Esophagus (tissue), 2 donors: ENCODE measurements around the gene PRUNE2. TPM values are rescaled to one million over a fixed set of nuclear protein-coding genes. Genes with fewer than 3 reads are reported as not detected.

ENCODE experiments used
- H3K27ac ChIP-seq, 2 donors: one replicate each; pipeline ENCODE4 v1.5.1; 2013; ENCODE audit warnings: low read depth in 2 of 2, mild to moderate bottlenecking in 2 of 2, inconsistent platforms in 1 of 2, low read length in 1 of 2, moderate library complexity in 1 of 2
- H3K27me3 ChIP-seq, 2 donors: one replicate each; pipeline ENCODE4 v1.6.1; 2013; ENCODE audit warnings: low read length in 2 of 2, control low read depth in 1 of 2, mild to moderate bottlenecking in 1 of 2; ENCODE audit not compliant: insufficient read depth in 2 of 2, control insufficient read depth in 1 of 2
- H3K36me3 ChIP-seq, 2 donors: one replicate each; pipeline ENCODE4 v1.6.1; 2013; ENCODE audit warnings: low read length in 1 of 2; ENCODE audit not compliant: control insufficient read depth in 2 of 2, insufficient read depth in 2 of 2
- H3K4me1 ChIP-seq, 2 donors: one replicate each; pipeline ENCODE4 v1.6.1; 2013; ENCODE audit warnings: low read length in 1 of 2; ENCODE audit not compliant: control insufficient read depth in 2 of 2, insufficient read depth in 2 of 2
- H3K4me3 ChIP-seq, 2 donors: one replicate each; pipeline ENCODE4 v1.5.1; 2013; ENCODE audit warnings: low read length in 2 of 2, mild to moderate bottlenecking in 2 of 2, low read depth in 1 of 2, moderate library complexity in 1 of 2
- H3K9me3 ChIP-seq, 2 donors: one replicate each; pipeline ENCODE4 v1.6.1; 2013; ENCODE audit warnings: mild to moderate bottlenecking in 2 of 2, low read depth in 1 of 2, low read length in 1 of 2, moderate library complexity in 1 of 2; ENCODE audit not compliant: control insufficient read depth in 2 of 2, insufficient read depth in 1 of 2
- WGBS, 2 donors: extraction: QIAGEN DNeasy Blood & Tissue Kit; methylation state at CpG; one replicate each; pipeline ENCODE4 v1.1.7; 2013; 5-methylcytosine and 5-hydroxymethylcytosine counted together
- polyA plus RNA-seq, 2 donors: library from polyadenylated mRNA; stranded (reverse); fragments of 200-250 nt; gene quantifications; one replicate each; pipeline ENCODE4 v1.2.3, GENCODE V29; 2013
- donor health status: healthy with polysubstance abuse.
- donor health status: Bipolar disorder and iron deficiency.

The PRUNE2 gene
- polyA plus RNA-seq, 2 donors = 8.1 to 40.7 TPM

- H3K4me1 ChIP-seq = no peaks in the 10 kb centered on the region
- no peak overlapping the region for H3K4me3 ChIP-seq
- H3K36me3 ChIP-seq = no peaks in the 10 kb centered on the region
- WGBS, 2 donors = 47 to 49% methylated on average over 3 of the region's 3 CpGs
- no peaks in the 10 kb centered on the region for H3K9me3 ChIP-seq
- no peak overlapping the region for H3K27ac ChIP-seq
- no peaks in the 10 kb centered on the region for H3K27me3 ChIP-seq
Measured at GRCh38 chr9:76737154-76737902, 168.6 kb downstream of the PRUNE2 start.

- Histone ChIP-seq H3K27ac (no peak overlapping the region), H3K9me3 (no peaks in the 10 kb centered on the region), H3K36me3 (no peaks in the 10 kb centered on the region), H3K4me1 (no peaks in the 10 kb centered on the region), H3K27me3 (no peaks in the 10 kb centered on the region), H3K4me3 (no peak overlapping the region)
- WGBS, 2 donors = 87% methylated on average over 3 of the region's 3 CpGs
Measured at GRCh38 chr9:76734716-76735115, 171.2 kb downstream of the PRUNE2 start.

DNA sequence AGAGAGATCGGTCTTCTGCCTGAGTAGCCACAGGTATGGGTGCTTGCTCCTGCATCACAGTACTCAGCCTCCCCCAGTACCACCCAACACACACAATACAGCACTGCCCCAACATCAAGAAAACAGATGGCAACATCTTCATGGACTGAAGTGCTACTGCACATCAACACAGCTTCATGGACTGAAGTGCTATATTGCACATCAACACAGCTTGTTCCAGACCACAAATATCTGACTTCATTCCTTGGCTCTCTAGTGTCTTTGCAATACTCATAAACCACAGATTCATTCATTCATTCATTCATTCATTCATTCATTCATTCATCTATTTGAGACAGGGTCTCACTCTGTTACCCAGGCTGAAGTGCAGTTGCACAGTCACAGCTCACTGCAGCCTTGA lies 172.8 kb downstream of the PRUNE2 start:
- no peaks in the 10 kb centered on the region for H3K27me3 ChIP-seq
- H3K4me1 ChIP-seq = no peaks in the 10 kb centered on the region
- H3K9me3 ChIP-seq = no peaks in the 10 kb centered on the region
- no peaks in the 10 kb centered on the region for H3K36me3 ChIP-seq
- H3K4me3 ChIP-seq = no peak overlapping the region
- H3K27ac ChIP-seq = no peak overlapping the region
- WGBS, 2 donors = 95 to 100% methylated on average over 1 of the region's 1 CpG

DNA sequence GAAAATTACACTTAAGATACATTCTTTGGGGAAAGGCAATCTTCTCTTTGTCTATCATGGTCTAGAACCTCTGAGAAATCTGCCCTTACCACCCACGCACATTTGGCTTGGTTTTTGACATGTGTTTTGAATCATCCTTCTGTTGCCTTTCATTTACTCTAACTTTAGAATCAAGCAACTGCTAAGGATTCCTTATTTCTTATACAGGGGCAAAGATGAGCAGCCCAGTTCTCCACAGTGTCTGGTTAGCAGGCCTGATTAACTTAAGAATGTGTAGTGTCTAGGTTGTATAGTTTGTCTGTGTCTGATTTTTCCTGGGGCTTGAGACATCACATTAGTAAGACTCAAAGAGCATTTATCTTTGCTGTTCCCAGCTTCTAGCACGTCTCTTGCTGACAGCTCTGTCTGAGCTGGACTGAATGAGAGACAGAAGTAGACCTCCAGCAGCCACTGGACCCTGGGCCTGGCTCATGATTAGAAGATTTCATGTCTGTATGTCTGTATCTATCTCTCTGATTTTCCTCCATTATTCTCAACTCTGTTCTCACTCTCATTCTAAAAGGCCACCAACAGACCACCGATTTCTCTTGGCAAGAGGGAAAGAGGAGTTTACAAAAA lies 173.5 kb downstream of the PRUNE2 start:
- H3K9me3 ChIP-seq = no peaks in the 10 kb centered on the region
- no peak overlapping the region for H3K4me3 ChIP-seq
- H3K27me3 ChIP-seq = no peaks in the 10 kb centered on the region
- WGBS, 2 donors = 56 to 65% methylated on average over 3 of the region's 3 CpGs
- H3K4me1 ChIP-seq = no peaks in the 10 kb centered on the region
- H3K27ac ChIP-seq = no peak overlapping the region
- no peaks in the 10 kb centered on the region for H3K36me3 ChIP-seq

GRCh38 chr9:76730801-76731200 lies 175.1 kb downstream of the PRUNE2 start:
- H3K27me3 ChIP-seq = no peaks in the 10 kb centered on the region
- H3K9me3 ChIP-seq = no peaks in the 10 kb centered on the region
- no peaks in the 10 kb centered on the region for H3K4me1 ChIP-seq
- no peak overlapping the region for H3K4me3 ChIP-seq
- 95 to 96% methylated on average over 6 of the region's 6 CpGs for WGBS, 2 donors
- H3K36me3 ChIP-seq = no peaks in the 10 kb centered on the region
- no peak overlapping the region for H3K27ac ChIP-seq

DNA sequence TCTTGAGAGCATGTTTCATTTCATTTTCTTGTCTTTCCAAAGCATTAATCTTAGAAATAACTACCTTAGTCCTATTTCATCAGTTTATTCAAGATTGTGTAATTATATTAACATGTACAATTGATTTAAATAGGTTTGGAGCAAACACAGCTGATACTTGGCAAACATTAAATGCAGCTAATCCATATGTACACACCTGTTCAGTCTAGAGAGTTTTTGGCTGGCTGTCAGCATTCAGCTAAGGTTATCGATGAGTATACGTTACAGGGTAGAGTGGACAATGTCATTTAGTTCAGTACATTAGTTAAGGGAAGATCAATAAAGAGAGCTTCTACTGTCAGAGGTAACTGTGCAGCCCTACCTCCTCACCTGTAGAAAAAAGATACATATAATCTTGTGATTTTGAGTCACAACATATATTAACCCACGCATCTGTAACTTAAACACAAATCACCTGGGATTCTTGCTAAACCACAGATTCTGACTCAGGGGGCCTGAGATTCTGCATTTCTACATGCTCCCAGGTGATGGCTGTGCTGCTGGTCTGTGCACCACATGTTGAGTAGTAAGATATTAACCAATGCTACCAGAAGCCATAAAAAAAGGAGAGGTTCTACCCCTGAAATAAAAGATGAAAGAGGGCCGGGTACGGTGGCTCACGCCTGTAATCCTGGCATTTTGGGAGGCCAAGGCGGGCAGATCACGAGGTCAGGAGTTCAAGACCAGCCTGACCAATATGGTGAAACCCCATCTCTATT lies 175.8 kb downstream of the PRUNE2 start:
- Histone ChIP-seq H3K9me3 (no peaks in the 10 kb centered on the region), H3K4me1 (no peaks in the 10 kb centered on the region), H3K4me3 (no peak overlapping the region), H3K27ac (no peak overlapping the region), H3K27me3 (no peaks in the 10 kb centered on the region), H3K36me3 (no peaks in the 10 kb centered on the region)
- 72 to 73% methylated on average over 8 of the region's 8 CpGs for WGBS, 2 donors

DNA sequence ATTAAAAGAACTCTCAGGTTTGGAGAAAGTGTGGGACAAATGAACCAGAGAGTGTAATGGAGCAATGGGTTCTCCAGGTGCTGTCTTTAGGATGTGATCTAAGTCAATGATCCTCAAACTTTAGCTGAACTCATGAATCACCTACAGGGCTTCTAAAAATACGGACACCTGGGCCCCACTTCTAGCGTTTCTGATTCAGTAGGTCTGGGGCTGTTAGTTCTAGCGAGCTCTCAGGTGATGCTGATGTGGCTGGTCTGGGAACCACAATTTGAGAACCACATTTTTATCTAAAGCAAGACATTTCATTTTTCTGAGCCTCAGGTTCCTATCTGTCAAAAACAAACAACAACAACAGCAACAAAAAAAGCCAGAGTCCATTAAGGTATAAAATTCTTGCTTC lies 176.8 kb downstream of the PRUNE2 start:
- Histone ChIP-seq H3K4me3 (no peak overlapping the region), H3K27ac (no peak overlapping the region), H3K4me1 (no peaks in the 10 kb centered on the region), H3K27me3 (no peaks in the 10 kb centered on the region), H3K36me3 (no peaks in the 10 kb centered on the region), H3K9me3 (no peaks in the 10 kb centered on the region)
- WGBS, 2 donors = 79 to 87% methylated on average over 3 of the region's 3 CpGs

- Histone ChIP-seq H3K4me1 (no peaks in the 10 kb centered on the region), H3K9me3 (no peaks in the 10 kb centered on the region), H3K36me3 (no peaks in the 10 kb centered on the region), H3K4me3 (no peak overlapping the region), H3K27me3 (no peaks in the 10 kb centered on the region), H3K27ac (no peak overlapping the region)
- 45 to 50% methylated on average over 6 of the region's 6 CpGs for WGBS, 2 donors
Measured at GRCh38 chr9:76725885-76726284, 180.0 kb downstream of the PRUNE2 start.

DNA sequence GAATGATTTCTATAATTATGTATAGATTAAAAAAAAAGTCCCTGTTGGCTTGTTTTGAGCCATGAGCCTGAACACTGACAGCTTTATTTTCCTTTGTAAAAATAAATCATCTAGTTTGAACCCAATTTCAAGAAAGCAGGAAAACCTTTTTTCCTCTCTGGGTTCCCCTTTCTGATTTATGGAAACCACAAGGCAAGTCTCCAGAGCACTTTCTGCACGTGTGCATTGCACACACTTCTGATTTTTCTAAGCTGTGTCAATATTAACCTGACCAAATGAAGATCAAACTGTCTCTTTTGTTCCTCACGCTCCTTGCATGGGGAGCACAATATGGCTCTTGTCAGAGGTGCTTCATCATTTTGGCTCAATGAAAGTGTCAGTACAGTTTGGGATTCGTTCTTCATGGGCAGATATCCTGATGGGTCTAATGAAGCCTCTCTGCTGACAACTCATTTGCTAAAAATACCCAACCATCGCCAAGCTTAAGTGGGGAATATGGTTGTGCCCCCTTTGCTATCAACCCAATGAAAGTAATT lies 180.8 kb downstream of the PRUNE2 start:
- H3K4me1 ChIP-seq = no peaks in the 10 kb centered on the region
- no peaks in the 10 kb centered on the region for H3K36me3 ChIP-seq
- H3K4me3 ChIP-seq = no peak overlapping the region
- H3K9me3 ChIP-seq = no peaks in the 10 kb centered on the region
- 39 to 40% methylated on average over 4 of the region's 4 CpGs for WGBS, 2 donors
- no peaks in the 10 kb centered on the region for H3K27me3 ChIP-seq
- H3K27ac ChIP-seq = no peak overlapping the region
